NCI-H82 treated with DMSO at 0.1 percent for 48 hours (cell line): ENCODE measurements around the gene VPS35L.

Source experiments
- DNase-seq: peaks from one replicate; lab custom pipeline; 2025; ENCODE audit not compliant: unreplicated experiment; lab: John Stamatoyannopoulos, UW

The VPS35L gene

GRCh38 chr16:19589106-19589505 lies 33.6 kb downstream of the VPS35L start:
- DNase-seq: no peak

GRCh38 chr16:19589771-19590302 lies 34.3 kb downstream of the VPS35L start:
- DNase-seq: no peak

- DNase-seq: no peak
Observed at GRCh38 chr16:19595043-19595767, 39.7 kb downstream of the VPS35L start.

GRCh38 chr16:19598805-19599510 lies 43.5 kb downstream of the VPS35L start:
- DNase-seq: no peak

- DNase-seq: no peak
Observed at GRCh38 chr16:19599968-19600716, 44.6 kb downstream of the VPS35L start.

- no peak for DNase-seq
Observed at GRCh38 chr16:19601083-19601976, 45.8 kb downstream of the VPS35L start.

- DNase-seq: no peak
Observed at GRCh38 chr16:19604911-19605310, 49.4 kb downstream of the VPS35L start.

- DNase-seq: no peak
Observed at GRCh38 chr16:19605701-19606100, 50.2 kb downstream of the VPS35L start.

- DNase-seq: no peak
Observed at GRCh38 chr16:19607616-19608280, 52.2 kb downstream of the VPS35L start.

GRCh38 chr16:19609359-19609758 lies 53.9 kb downstream of the VPS35L start:
- DNase-seq: no peak

- no peak for DNase-seq
Observed at GRCh38 chr16:19610200-19610599, 54.7 kb downstream of the VPS35L start.

- DNase-seq: no peak
Observed at GRCh38 chr16:19613834-19614233, 58.3 kb downstream of the VPS35L start.

- no peak for DNase-seq
Observed at GRCh38 chr16:19616241-19616640, 60.7 kb downstream of the VPS35L start.

- no peak for DNase-seq
Observed at GRCh38 chr16:19618876-19619275, 63.4 kb downstream of the VPS35L start.

GRCh38 chr16:19621445-19621844 lies 65.9 kb downstream of the VPS35L start:
- DNase-seq: no peak

- DNase-seq: no peak
Observed at GRCh38 chr16:19625039-19625438, 69.5 kb downstream of the VPS35L start.

GRCh38 chr16:19636436-19637267 lies 81.1 kb downstream of the VPS35L start:
- no peak for DNase-seq

- DNase-seq: no peak
Observed at GRCh38 chr16:19639986-19640421, 84.5 kb downstream of the VPS35L start.

- DNase-seq: no peak
Observed at GRCh38 chr16:19642501-19642900, 87.0 kb downstream of the VPS35L start.
